Testis (tissue), 3 donors: ENCODE results near the gene TRMT44. TPM values are rescaled to one million over a fixed set of nuclear protein-coding genes. Genes with fewer than 3 reads are reported as not detected.

Source experiments
- DNase-seq: peaks from one replicate; pipeline ENCODE4 v3.0.0-alpha.2; 2019
- H3K27ac ChIP-seq, 2 donors: fragments of 200-600 bp; sonication (generic); one replicate each; pipeline ENCODE4 v1.5.1; 2019
- H3K27me3 ChIP-seq: fragments of 200-600 bp; sonication (generic); one replicate; pipeline ENCODE4 v1.5.1; 2019
- H3K36me3 ChIP-seq: fragments of 200-600 bp; sonication (generic); one replicate; pipeline ENCODE4 v1.5.1; 2017; ENCODE audit warnings: low read depth; ENCODE audit errors: missing control alignments
- H3K4me1 ChIP-seq: fragments of 200-600 bp; sonication (generic); one replicate; pipeline ENCODE4 v1.5.1; 2019
- H3K4me3 ChIP-seq, 2 donors: fragments of 200-600 bp; sonication (generic); one replicate each; pipeline ENCODE4 v1.5.1; 2017 to 2019
- H3K9me3 ChIP-seq: fragments of 200-600 bp; sonication (generic); one replicate; pipeline ENCODE4 v1.5.1; 2017
- CTCF ChIP-seq, 3 experiments: fragments of 450-650 bp in 2 of 3; fragments of 200-600 bp in 1 of 3; sonication (generic) in 1 of 3; IDR thresholded peaks; one replicate each; pipeline ENCODE4 v1.5.1; 2016 to 2019; ENCODE audit warnings: antibody characterized with exemption in 3 of 3, mild to moderate bottlenecking in 2 of 3, moderate library complexity in 1 of 3
- POLR2A ChIP-seq: fragments of 450-650 bp; IDR thresholded peaks from one replicate; pipeline ENCODE4 v1.6.1; 2017; ENCODE audit warnings: antibody characterized with exemption, mild to moderate bottlenecking, moderate library complexity
- WGBS, 2 donors: methylation state at CpG; one replicate each; pipeline ENCODE4 v1.1.5; 2018; 5-methylcytosine and 5-hydroxymethylcytosine counted together
- intact Hi-C: fragments of 100-400 bp; cut with DNase I; formaldehyde crosslinking; loops from one replicate; pipeline ENCODE4 v1.15.1; 2023; ENCODE audit warnings: low total_unique reads
- polyA plus RNA-seq: library from polyadenylated mRNA; stranded (reverse); fragments of 350-450 nt; fragmentation: Illumina TruSeq; extraction: RNeasy Lipid Tissue Mini Kit (QIAGEN cat#74804); gene quantifications from one replicate; pipeline ENCODE4 v1.2.3, GENCODE V29; 2014; ENCODE audit warnings: low read depth, low replicate concordance; ENCODE audit not compliant: insufficient read depth
- total RNA-seq, 2 donors: library from RNA; depleted of rRNA; stranded (reverse); fragments of >200 nt; gene quantifications; one replicate each; pipeline ENCODE4 v1.2.3, GENCODE V29; 2016

Gene TRMT44
- total and polyA plus RNA-seq, 3 donors from 2014 or later, result 20.9 to 52.7 (median 41.3) TPM

- no peaks in the 10 kb centered on the region for H3K9me3 ChIP-seq
- intact Hi-C loops, result no loop called here
- H3K4me3 ChIP-seq, result no peak overlapping the region
- no peak for TF ChIP-seq CTCF (IDR thresholded peaks at IDR 0.05)
- no peak for TF ChIP-seq POLR2A
- 76 to 83% methylated on average over 5 of the region's 5 CpGs for WGBS, 2 donors
- DNase-seq, result no peak
- no peaks in the 10 kb centered on the region for H3K36me3 ChIP-seq
- no peaks in the 10 kb centered on the region for H3K27me3 ChIP-seq
- peaks cover 28% of the 10 kb centered on the region for H3K4me1 ChIP-seq
- H3K27ac ChIP-seq, result no peak overlapping the region
Observed at GRCh38 chr4:8501781-8502180, 61.2 kb downstream of the TRMT44 start.

- Histone ChIP-seq H3K27ac (peak overlapping the region in 1 of 2 donors; percentile 41), H3K4me1 (peaks cover 34% of the 10 kb centered on the region), H3K27me3 (no peaks in the 10 kb centered on the region), H3K9me3 (no peaks in the 10 kb centered on the region), H3K4me3 (no peak overlapping the region), H3K36me3 (no peaks in the 10 kb centered on the region)
- intact Hi-C loops, result no loop called here
- no peak for DNase-seq
- WGBS, 2 donors, result 80 to 85% methylated on average over 6 of the region's 6 CpGs
- no peak for TF ChIP-seq POLR2A
- no peak for TF ChIP-seq CTCF (IDR thresholded peaks at IDR 0.05)
Observed at GRCh38 chr4:8502371-8502770, 61.8 kb downstream of the TRMT44 start.

GRCh38 chr4:8502836-8503585, 62.4 kb downstream of the TRMT44 start:
- intact Hi-C loops, result no loop called here
- WGBS, 2 donors, result 37 to 55% methylated on average over 4 to 13 of the region's 13 CpGs
- peak overlapping the region in 1 of 2 donors; percentile 41 for H3K27ac ChIP-seq
- no peaks in the 10 kb centered on the region for H3K27me3 ChIP-seq
- peak; percentile 64 for DNase-seq
- H3K36me3 ChIP-seq, result no peaks in the 10 kb centered on the region
- TF ChIP-seq CTCF (IDR thresholded peaks at IDR 0.05) (no peak), POLR2A (no peak)
- no peak overlapping the region for H3K4me3 ChIP-seq
- H3K9me3 ChIP-seq, result no peaks in the 10 kb centered on the region
- H3K4me1 ChIP-seq, result peaks cover 39% of the 10 kb centered on the region

GRCh38 chr4:8503801-8504200, 63.2 kb downstream of the TRMT44 start:
- TF ChIP-seq POLR2A, result no peak
- TF ChIP-seq CTCF (IDR thresholded peaks at IDR 0.05), result no peak

More at GRCh38 chr4:8503801-8504200, 63.2 kb downstream of the TRMT44 start:
- no peaks in the 10 kb centered on the region for H3K36me3 ChIP-seq
- peaks cover 39% of the 10 kb centered on the region for H3K4me1 ChIP-seq
- H3K27ac ChIP-seq, result no peak overlapping the region
- peak; percentile 36 for DNase-seq
- H3K27me3 ChIP-seq, result no peaks in the 10 kb centered on the region
- intact Hi-C loops, result no loop called here
- H3K4me3 ChIP-seq, result no peak overlapping the region
- H3K9me3 ChIP-seq, result no peaks in the 10 kb centered on the region
- 36 to 75% methylated on average over 10 to 11 of the region's 11 CpGs for WGBS, 2 donors
